Prostate gland (tissue), 2 donors: ENCODE measurements around the gene ANTXRL. TPM values are rescaled to one million over a fixed set of nuclear protein-coding genes. Genes with fewer than 3 reads are reported as not detected.

ENCODE experiments used
- DNase-seq: peaks from one replicate; pipeline ENCODE4 v3.0.0-alpha.2; 2019; ENCODE audit warnings: low spot score
- H3K27ac ChIP-seq, 2 donors: fragments of 200-600 bp; sonication (generic); 2 replicates each; pipeline ENCODE4 v1.5.1; 2017 to 2019
- H3K27me3 ChIP-seq: fragments of 200-600 bp; sonication (generic); replicated peaks from 2 replicates; pipeline ENCODE4 v1.5.1; 2019; ENCODE audit not compliant: insufficient read depth
- H3K36me3 ChIP-seq, 2 donors: fragments of 200-600 bp; sonication (generic); 1 replicate in 1 of 2; 2 replicates in 1 of 2; pipeline versions ENCODE4 v1.5.1 to v1.8.1; 2017 to 2019
- H3K4me1 ChIP-seq: fragments of 200-600 bp; sonication (generic); replicated peaks from 2 replicates; pipeline ENCODE4 v1.5.1; 2019
- H3K4me3 ChIP-seq, 2 donors: fragments of 200-600 bp; sonication (generic); 2 replicates each; pipeline ENCODE4 v1.5.1; 2017 to 2019
- H3K9me3 ChIP-seq: fragments of 200-600 bp; sonication (generic); 2 replicates; pipeline ENCODE4 v1.5.1; 2017
- POLR2A ChIP-seq: fragments of 450-650 bp; IDR thresholded peaks from one replicate; pipeline ENCODE4 v1.6.1; 2016; ENCODE audit warnings: antibody characterized with exemption, mild to moderate bottlenecking
- POLR2AphosphoS5 ChIP-seq: sonication (generic); formaldehyde crosslinking; IDR thresholded peaks from one replicate; pipeline ENCODE4 v1.6.1; 2017; ENCODE audit warnings: antibody characterized with exemption
- WGBS: methylation state at CpG from one replicate; pipeline ENCODE4 v1.1.5; 2018; 5-methylcytosine and 5-hydroxymethylcytosine counted together
- intact Hi-C: fragments of 100-400 bp; cut with DNase I; formaldehyde crosslinking; loops from one replicate; pipeline ENCODE4 v1.14.2; 2022
- total RNA-seq, 2 donors: library from RNA; depleted of rRNA; stranded (reverse); fragments of >200 nt; gene quantifications; one replicate each; pipeline ENCODE4 v1.1.0, GENCODE V29; 2016
- TF ChIP-seq, protein P1 (sequence below), 4 experiments: fragments of 200-600 bp in 2 of 4; fragments of 450-650 bp in 2 of 4; sonication (generic) in 2 of 4; IDR thresholded peaks; 1 replicate in 3 of 4; 2 replicates in 1 of 4; pipeline ENCODE4 v1.5.1; 2016 to 2019; ENCODE audit warnings: antibody characterized with exemption in 4 of 4, mild to moderate bottlenecking in 2 of 4, moderate library complexity in 2 of 4

The ANTXRL gene
- total RNA-seq, 2 donors from 2014 or later: 3.4 TPM; not detected in 1

DNA sequence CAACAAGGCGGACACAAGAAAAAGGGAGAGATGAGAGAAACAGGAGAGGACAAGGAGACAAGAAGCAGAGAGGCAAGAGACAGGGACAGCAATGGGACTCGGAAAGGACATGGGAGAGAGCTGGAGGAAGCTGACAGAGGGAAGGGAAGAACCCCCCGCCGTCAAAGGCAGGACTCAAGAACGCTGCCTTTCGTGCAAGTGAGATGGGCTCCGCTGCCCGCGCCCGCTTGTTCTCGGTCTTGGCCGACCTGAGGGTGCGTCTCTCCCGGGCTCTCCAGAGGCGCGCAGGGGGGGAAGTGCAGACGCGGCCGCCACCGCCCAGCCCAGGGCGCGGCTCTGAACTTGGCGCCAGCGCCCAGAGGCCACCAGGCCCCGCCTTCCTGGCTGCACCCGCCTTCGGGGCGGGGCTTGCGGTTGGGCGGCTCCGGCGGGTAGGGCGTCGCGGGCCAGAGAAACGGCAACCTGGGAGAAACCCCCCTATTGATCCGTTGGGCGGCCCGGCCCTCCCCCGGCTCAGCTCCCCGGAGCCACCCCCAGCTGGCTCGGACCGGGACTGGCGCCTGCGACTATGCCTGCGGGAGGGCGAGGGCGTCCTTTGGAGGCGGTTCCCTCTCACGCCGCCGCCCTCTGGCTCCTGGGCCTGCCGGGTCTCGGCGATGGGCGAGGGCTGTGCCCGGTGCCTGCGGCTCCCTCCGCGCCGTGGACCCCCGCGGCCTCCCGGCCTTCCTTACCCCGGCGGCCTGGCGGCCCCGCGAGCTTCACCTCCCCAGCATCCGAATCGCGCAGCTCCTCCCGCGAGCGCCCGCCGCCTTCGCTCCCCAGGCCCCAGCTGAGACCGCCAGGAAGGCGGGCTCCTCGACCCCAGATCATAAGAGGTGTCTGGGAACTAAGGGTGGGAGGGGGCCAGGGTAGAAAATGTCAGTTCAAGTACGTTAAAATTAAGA is 2.2 kb upstream of the ANTXRL start:
- Histone ChIP-seq H3K4me3 (peak overlapping the region; percentile 52 to 61), H3K27me3 (no peaks in the 10 kb centered on the region), H3K9me3 (no peaks in the 10 kb centered on the region), H3K27ac (peak overlapping the region; percentile 83 to 84), H3K4me1 (no peaks in the 10 kb centered on the region), H3K36me3 (no peaks in the 10 kb centered on the region)
- 2% methylated on average over 64 of the region's 82 CpGs for WGBS
- intact Hi-C loops: no loop called here
- TF ChIP-seq POLR2AphosphoS5: peak; percentile 68
- TF ChIP-seq, protein P1, sequence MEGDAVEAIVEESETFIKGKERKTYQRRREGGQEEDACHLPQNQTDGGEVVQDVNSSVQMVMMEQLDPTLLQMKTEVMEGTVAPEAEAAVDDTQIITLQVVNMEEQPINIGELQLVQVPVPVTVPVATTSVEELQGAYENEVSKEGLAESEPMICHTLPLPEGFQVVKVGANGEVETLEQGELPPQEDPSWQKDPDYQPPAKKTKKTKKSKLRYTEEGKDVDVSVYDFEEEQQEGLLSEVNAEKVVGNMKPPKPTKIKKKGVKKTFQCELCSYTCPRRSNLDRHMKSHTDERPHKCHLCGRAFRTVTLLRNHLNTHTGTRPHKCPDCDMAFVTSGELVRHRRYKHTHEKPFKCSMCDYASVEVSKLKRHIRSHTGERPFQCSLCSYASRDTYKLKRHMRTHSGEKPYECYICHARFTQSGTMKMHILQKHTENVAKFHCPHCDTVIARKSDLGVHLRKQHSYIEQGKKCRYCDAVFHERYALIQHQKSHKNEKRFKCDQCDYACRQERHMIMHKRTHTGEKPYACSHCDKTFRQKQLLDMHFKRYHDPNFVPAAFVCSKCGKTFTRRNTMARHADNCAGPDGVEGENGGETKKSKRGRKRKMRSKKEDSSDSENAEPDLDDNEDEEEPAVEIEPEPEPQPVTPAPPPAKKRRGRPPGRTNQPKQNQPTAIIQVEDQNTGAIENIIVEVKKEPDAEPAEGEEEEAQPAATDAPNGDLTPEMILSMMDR (IDR thresholded peaks at IDR 0.05): peak in 1 of 4 experiments; percentile 3
- TF ChIP-seq POLR2A: peak; percentile 71
- peak; percentile 82 for DNase-seq

DNA sequence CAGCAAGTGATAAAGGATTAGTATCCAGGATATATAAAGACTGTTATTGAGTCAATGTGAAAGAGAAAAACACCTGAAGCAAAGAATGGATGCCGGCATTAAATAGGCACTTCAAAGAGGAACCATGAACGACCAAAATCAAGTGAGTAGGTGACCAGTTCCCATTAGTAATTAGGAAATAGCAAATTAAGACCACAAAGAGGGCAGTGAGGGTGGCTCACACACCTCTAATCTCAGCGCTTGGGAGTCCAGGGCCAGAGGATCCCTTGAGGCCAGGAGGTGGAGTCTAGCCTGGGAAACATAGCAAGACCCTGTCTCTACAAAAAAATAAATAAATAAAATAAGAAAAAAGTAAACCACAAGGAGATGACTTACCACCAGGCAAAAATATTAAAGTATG is 1.5 kb upstream of the ANTXRL start:
- peak overlapping the region; percentile 83 to 84 for H3K27ac ChIP-seq
- no peaks in the 10 kb centered on the region for H3K36me3 ChIP-seq
- 53% methylated on average over 3 of the region's 3 CpGs for WGBS
- intact Hi-C loops: no loop called here
- H3K4me1 ChIP-seq: no peaks in the 10 kb centered on the region
- no peaks in the 10 kb centered on the region for H3K27me3 ChIP-seq
- no peaks in the 10 kb centered on the region for H3K9me3 ChIP-seq
- H3K4me3 ChIP-seq: peak overlapping the region; percentile 52 to 61
- no peak for TF ChIP-seq POLR2AphosphoS5
- TF ChIP-seq, protein P1 (IDR thresholded peaks at IDR 0.05): no peak
- TF ChIP-seq POLR2A: no peak
- DNase-seq: no peak

DNA sequence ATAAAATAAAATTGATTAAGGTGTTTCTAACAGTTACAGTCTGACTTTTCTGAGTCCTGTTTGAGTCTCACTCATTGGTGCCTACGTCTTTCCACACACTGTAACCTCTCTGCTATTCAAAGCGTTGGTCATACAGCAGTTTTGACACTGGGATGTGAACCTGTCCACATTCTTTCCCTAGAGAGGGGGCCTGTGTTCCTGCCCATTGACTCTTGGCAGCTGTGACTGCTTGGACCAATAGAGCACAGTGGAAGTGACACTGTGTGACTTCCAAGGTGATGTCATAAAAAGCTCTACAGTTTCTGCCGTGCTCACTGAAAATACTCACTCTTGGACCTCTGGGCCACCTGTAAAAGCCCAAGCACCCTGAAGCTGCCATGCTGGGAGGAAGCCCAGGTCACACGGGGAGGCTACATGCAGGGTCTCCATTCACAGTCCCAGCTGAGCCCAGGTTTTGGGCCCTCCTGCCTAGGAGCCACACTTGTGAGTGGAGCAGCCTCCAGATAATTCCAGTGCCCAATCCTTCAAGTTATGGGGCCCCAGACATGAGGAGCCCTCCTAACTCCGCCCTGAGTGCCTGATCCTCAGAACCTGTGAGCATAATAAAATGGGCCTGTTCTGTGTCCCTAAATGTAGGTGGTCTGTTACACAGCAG is 704 bp upstream of the ANTXRL start:
- WGBS: 92% methylated on average over 5 of the region's 5 CpGs
- H3K9me3 ChIP-seq: no peaks in the 10 kb centered on the region
- intact Hi-C loops: no loop called here

DNA sequence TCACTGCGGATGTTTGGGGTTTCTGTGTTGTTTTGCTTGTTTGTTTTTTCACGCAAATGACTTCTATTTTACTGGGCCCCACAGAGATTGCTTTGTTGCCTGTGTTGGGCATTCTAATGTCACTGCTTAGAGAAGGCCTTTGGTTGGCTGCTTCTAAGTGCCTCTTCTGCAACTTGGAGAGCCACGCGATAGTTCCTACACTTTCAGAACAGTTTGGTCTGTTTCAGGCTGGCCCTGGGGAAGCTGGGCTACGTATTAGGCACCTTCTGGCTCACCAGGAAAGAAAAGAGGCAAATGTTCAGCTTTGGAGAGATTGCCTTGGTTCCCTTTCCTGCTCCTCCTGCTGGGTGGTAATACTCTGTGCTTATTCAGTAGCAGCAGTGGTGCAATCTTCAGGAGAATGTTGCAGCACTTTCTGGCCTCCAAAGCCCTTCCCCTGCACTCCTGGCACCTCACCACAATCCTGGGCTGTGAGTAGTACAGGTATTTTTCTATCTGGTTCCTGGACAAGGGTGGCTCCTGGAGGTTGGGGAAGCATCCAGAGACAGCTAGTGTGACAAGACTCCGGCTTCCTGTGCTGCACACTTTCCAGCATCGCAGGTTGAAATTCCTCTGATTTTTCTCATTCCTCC is 1.2 kb downstream of the ANTXRL start:
- 91% methylated on average over 7 of the region's 7 CpGs for WGBS
- no peaks in the 10 kb centered on the region for H3K9me3 ChIP-seq
- H3K4me1 ChIP-seq: no peaks in the 10 kb centered on the region
- DNase-seq: no peak
- H3K27me3 ChIP-seq: no peaks in the 10 kb centered on the region
- no peak overlapping the region for H3K4me3 ChIP-seq
- TF ChIP-seq POLR2AphosphoS5 (no peak), POLR2A (no peak)
- TF ChIP-seq, protein P1 (IDR thresholded peaks at IDR 0.05): no peak
- H3K36me3 ChIP-seq: no peaks in the 10 kb centered on the region
- no peak overlapping the region for H3K27ac ChIP-seq
- intact Hi-C loops: no loop called here

More for the DNA sequence above, 704 bp upstream of the ANTXRL start:
- Histone ChIP-seq H3K4me1 (no peaks in the 10 kb centered on the region), H3K27me3 (no peaks in the 10 kb centered on the region), H3K27ac (no peak overlapping the region), H3K36me3 (no peaks in the 10 kb centered on the region), H3K4me3 (no peak overlapping the region)
- TF ChIP-seq, protein P1 (IDR thresholded peaks at IDR 0.05): no peak
- TF ChIP-seq POLR2A: no peak
- DNase-seq: no peak
